Upper lobe of left lung (tissue), 4 donors: Measurements from ENCODE around the gene HIVEP3.

Experiments
- POLR2A ChIP-seq, 4 donors: fragments of 450-650 bp; IDR thresholded peaks; one replicate each; pipeline ENCODE4 v1.5.1; 2016 to 2017; ENCODE audit warnings: antibody characterized with exemption in 4 of 4, mild to moderate bottlenecking in 2 of 4
- TF ChIP-seq, protein P1 (sequence below), 6 experiments: fragments of 450-650 bp in 4 of 6; fragments of 200-600 bp in 2 of 6; sonication (generic) in 2 of 6; IDR thresholded peaks; one replicate each; pipeline ENCODE4 v1.5.1; 2016 to 2019; ENCODE audit warnings: antibody characterized with exemption in 6 of 6

DNA sequence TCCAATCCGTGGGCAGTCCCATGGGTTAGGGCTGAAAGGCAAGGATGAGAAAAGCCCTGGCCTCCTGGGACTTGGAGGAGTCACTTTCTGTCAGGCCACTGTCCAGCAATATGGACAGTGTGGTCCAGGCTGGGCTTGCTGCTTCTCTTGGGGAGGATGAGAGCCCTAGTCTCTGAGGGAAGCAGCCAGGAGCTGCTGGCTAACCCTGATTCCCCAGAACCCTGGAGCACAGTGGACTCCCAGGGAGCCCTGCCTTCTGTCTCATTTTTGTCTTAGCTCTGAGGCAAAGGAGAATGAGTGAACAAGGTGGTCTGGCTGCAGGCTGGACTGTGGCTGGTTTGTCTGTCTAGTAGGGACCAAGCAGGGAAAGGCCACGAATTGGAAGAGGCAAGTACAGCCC is 410.4 kb downstream of the HIVEP3 start:
- TF ChIP-seq POLR2A (IDR thresholded peaks at IDR 0.05) = no peak
- TF ChIP-seq, protein P1, sequence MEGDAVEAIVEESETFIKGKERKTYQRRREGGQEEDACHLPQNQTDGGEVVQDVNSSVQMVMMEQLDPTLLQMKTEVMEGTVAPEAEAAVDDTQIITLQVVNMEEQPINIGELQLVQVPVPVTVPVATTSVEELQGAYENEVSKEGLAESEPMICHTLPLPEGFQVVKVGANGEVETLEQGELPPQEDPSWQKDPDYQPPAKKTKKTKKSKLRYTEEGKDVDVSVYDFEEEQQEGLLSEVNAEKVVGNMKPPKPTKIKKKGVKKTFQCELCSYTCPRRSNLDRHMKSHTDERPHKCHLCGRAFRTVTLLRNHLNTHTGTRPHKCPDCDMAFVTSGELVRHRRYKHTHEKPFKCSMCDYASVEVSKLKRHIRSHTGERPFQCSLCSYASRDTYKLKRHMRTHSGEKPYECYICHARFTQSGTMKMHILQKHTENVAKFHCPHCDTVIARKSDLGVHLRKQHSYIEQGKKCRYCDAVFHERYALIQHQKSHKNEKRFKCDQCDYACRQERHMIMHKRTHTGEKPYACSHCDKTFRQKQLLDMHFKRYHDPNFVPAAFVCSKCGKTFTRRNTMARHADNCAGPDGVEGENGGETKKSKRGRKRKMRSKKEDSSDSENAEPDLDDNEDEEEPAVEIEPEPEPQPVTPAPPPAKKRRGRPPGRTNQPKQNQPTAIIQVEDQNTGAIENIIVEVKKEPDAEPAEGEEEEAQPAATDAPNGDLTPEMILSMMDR (IDR thresholded peaks at IDR 0.05) = no peak
